PC-9 (cell line): ENCODE results near the gene BCAR1. TPM values are rescaled to one million over a fixed set of nuclear protein-coding genes. Genes with fewer than 3 reads are reported as not detected.
A peak's percentile ranks its signal among the peaks of the same experiment; 100 is the strongest.

Source experiments
- BruUV-seq: library from RNA; stranded (reverse); fragments of 400-500 nt; replicated peaks from 2 replicates; lab custom pipeline; 2021; lab: Mats Ljungman, UMichigan
- CTCF ChIA-PET: fragments of 300-600 bp; sonication (Branson Sonifier 250); formaldehyde crosslinking; loops from one replicate; lab custom pipeline; 2022; ENCODE audit warnings: antibody characterized with exemption; lab: Charles Lee
- POLR2A ChIA-PET: fragments of 300-600 bp; sonication (Branson Sonifier 250); formaldehyde crosslinking; loops from one replicate; lab custom pipeline; 2022; ENCODE audit warnings: antibody characterized with exemption; ENCODE audit not compliant: unreplicated experiment; lab: Charles Lee
- DNase-seq, 2 experiments: peaks; one replicate each; pipeline versions ENCODE4 v3.0.0 to v3.0.0-alpha.2; 2015 to 2022; ENCODE audit warnings: mixed read lengths in 1 of 2
- H2AFZ ChIP-seq: fragments of 200-600 bp; sonication (generic); 2 replicates; pipeline ENCODE4 v1.8.1; 2017; ENCODE audit warnings: antibody characterized with exemption
- H3F3A ChIP-seq: fragments of 200-600 bp; sonication (generic); 2 replicates; pipeline ENCODE4 v1.8.1; 2017; ENCODE audit warnings: antibody characterized with exemption, mild to moderate bottlenecking, low read depth; ENCODE audit not compliant: insufficient read depth
- H3K27ac ChIP-seq: fragments of 200-600 bp; sonication (generic); 2 replicates; pipeline ENCODE4 v1.6.1; 2016; ENCODE audit warnings: mixed run types
- H3K27me3 ChIP-seq: fragments of 200-600 bp; sonication (generic); 2 replicates; pipeline ENCODE4 v1.6.1; 2016; ENCODE audit warnings: low read depth, mixed run types; ENCODE audit not compliant: insufficient read depth
- H3K36me3 ChIP-seq: fragments of 200-600 bp; sonication (generic); 2 replicates; pipeline ENCODE4 v1.6.1; 2016; ENCODE audit warnings: low read depth, mixed run types
- H3K4me1 ChIP-seq: fragments of 200-600 bp; sonication (generic); replicated peaks from 2 replicates; pipeline ENCODE4 v1.6.1; 2016; ENCODE audit warnings: mixed run types; ENCODE audit not compliant: insufficient read depth
- H3K4me2 ChIP-seq: fragments of 200-600 bp; sonication (generic); 2 replicates; pipeline ENCODE4 v1.6.1; 2017; ENCODE audit warnings: mixed run types
- H3K4me3 ChIP-seq: fragments of 200-600 bp; sonication (generic); 2 replicates; pipeline ENCODE4 v1.6.1; 2016; ENCODE audit warnings: mixed run types
- H3K79me2 ChIP-seq: fragments of 200-600 bp; sonication (generic); 2 replicates; pipeline ENCODE4 v1.6.1; 2017; ENCODE audit warnings: low read depth, mixed run types
- H3K9me2 ChIP-seq: fragments of 200-600 bp; sonication (generic); 2 replicates; pipeline ENCODE4 v1.8.1; 2017; ENCODE audit warnings: mild to moderate bottlenecking; ENCODE audit not compliant: insufficient read depth
- H3K9me3 ChIP-seq: fragments of 200-600 bp; sonication (generic); 2 replicates; pipeline ENCODE4 v1.8.1; 2016; ENCODE audit warnings: low read depth; ENCODE audit not compliant: insufficient read depth
- H4K20me1 ChIP-seq: fragments of 200-600 bp; sonication (generic); 2 replicates; pipeline ENCODE4 v1.8.1; 2017; ENCODE audit not compliant: insufficient read depth
- EZH2 ChIP-seq: fragments of 200-600 bp; sonication (generic); IDR thresholded peaks from 2 replicates; pipeline ENCODE4 v1.8.0; 2017; ENCODE audit warnings: antibody characterized with exemption, low read depth
- intact Hi-C: fragments of 100-400 bp; cut with micrococcal nuclease; formaldehyde crosslinking; loops from one replicate; pipeline ENCODE4 v1.10.0; 2022; ENCODE audit not compliant: unreplicated experiment
- total RNA-seq: library from RNA; stranded (reverse); gene quantifications from 2 replicates; pipeline ENCODE4 v1.2.3, GENCODE V29; 2021
- TF ChIP-seq, protein P1 (sequence below): fragments of 200-600 bp; sonication (generic); conservative IDR thresholded peaks from 2 replicates; pipeline ENCODE4 v1.6.1; 2017; ENCODE audit warnings: mixed run types, antibody characterized with exemption, mild to moderate bottlenecking, moderate library complexity

Gene BCAR1
- total RNA-seq, 1 experiment from 2014 or later = 53.9 TPM

DNA sequence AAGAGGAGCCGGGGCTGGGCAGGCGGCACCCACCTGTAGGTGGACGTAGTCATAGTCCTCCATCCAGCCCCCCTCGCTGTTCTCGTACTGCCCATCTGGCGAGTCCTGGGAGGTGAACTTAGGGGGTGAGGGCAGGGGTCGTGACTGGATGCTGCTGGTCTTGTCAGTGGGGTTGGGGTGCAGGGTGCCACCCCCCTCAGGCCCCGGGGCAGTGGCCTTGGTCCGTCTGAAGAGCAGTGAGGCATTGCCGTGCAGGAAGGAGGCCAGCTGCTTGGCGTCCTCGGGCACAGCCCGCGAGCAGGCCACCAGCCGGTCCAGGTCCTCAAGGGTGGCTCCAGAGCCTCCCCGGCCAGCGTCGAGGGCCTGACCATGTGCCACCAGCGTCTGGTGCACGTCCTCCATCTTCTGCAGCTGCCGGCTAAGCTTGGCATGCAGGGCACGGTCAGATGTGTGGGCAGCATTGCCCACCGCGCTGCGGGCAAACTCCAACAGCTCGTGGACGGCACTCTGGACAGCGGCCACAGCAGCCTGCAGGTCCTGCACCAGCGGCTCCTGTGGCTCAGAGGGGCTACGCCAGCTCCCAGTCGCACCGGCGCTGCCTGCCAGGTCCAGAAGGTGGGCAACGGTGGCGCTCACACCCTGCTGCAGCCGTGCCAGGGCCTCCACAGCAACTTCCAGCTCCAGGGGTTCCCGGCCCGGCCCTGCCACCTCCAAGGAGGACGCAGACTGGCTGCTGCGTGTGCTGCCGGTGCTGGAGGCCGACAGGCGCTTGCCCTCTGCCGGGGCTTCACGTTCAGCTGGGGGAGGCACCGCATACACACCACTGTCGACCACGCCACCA, 16.3 kb downstream of the BCAR1 start:
- Histone ChIP-seq H3K4me1 (peaks cover 12% of the 10 kb centered on the region), H3K9me2 (no peaks in the 10 kb centered on the region), H3K27me3 (no peaks in the 10 kb centered on the region), H3F3A (peaks cover 12% of the 10 kb centered on the region; the same call in 1 of the 2 replicates), H3K4me2 (no peak overlapping the region), H3K79me2 (peaks cover 20% of the 10 kb centered on the region), H3K36me3 (peaks cover 4% of the 10 kb centered on the region; the same call in 1 of the 2 replicates), H2AFZ (no peak overlapping the region), H3K4me3 (no peak overlapping the region), H3K9me3 (no peaks in the 10 kb centered on the region), H4K20me1 (peaks cover 8% of the 10 kb centered on the region), H3K27ac (no peak overlapping the region)
- no peak for DNase-seq
- BruUV-seq = no TSS peak
- ChIA-PET POLR2A (no interaction called here), CTCF (interaction anchor here (0.5 to 1.6 kb wide), 3 partner anchors 71 to 282 kb away, joined by 3 to 4 read pairs (median 4); no protein-coding TSS in a partner anchor)
- intact Hi-C loops = loop anchor here (1.0 to 5.0 kb wide), 3 partner anchors 33 to 150 kb away; no protein-coding TSS in a partner anchor
- no peak for TF ChIP-seq EZH2
- TF ChIP-seq, protein P1, sequence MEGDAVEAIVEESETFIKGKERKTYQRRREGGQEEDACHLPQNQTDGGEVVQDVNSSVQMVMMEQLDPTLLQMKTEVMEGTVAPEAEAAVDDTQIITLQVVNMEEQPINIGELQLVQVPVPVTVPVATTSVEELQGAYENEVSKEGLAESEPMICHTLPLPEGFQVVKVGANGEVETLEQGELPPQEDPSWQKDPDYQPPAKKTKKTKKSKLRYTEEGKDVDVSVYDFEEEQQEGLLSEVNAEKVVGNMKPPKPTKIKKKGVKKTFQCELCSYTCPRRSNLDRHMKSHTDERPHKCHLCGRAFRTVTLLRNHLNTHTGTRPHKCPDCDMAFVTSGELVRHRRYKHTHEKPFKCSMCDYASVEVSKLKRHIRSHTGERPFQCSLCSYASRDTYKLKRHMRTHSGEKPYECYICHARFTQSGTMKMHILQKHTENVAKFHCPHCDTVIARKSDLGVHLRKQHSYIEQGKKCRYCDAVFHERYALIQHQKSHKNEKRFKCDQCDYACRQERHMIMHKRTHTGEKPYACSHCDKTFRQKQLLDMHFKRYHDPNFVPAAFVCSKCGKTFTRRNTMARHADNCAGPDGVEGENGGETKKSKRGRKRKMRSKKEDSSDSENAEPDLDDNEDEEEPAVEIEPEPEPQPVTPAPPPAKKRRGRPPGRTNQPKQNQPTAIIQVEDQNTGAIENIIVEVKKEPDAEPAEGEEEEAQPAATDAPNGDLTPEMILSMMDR = no peak

DNA sequence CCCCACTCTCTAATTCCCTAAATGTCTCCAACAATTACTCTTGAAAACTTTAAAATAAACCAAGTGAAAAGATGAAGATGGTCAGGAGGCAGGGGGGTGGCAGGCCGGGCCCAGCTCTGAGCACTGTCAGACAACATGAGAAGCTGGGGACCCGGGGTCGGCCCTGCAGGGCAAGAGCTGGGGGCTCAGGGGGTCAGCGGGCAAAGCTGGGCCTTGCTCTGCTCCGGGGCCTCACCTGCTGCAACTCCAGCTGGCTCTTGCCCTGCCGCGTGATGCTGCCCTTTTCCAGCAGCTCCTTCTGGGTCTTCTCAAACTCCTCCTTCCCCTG, 17.8 kb downstream of the BCAR1 start:
- peaks cover 12% of the 10 kb centered on the region for H3K4me1 ChIP-seq
- H3K4me2 ChIP-seq = no peak overlapping the region
- peaks cover 8% of the 10 kb centered on the region for H4K20me1 ChIP-seq
- no TSS peak for BruUV-seq
- CTCF ChIA-PET = interaction anchor here (0.5 to 1.6 kb wide), 10 partner anchors 34 to 269 kb away, joined by 3 to 29 read pairs (median 5); no protein-coding TSS in a partner anchor
- H3K79me2 ChIP-seq = peaks cover 9% of the 10 kb centered on the region; the same call in 1 of the 2 replicates
- no peaks in the 10 kb centered on the region for H3K9me3 ChIP-seq
- TF ChIP-seq EZH2 = no peak
- TF ChIP-seq, protein P1 = no peak
- no peaks in the 10 kb centered on the region for H3K27me3 ChIP-seq
- H3K27ac ChIP-seq = no peak overlapping the region
- POLR2A ChIA-PET = interaction anchor here (0.7 to 0.8 kb wide), 2 partner anchors 12 to 72 kb away, joined by 3 to 18 read pairs; no protein-coding TSS in a partner anchor
- peaks cover 4% of the 10 kb centered on the region; the same call in 1 of the 2 replicates for H3K36me3 ChIP-seq
- no peaks in the 10 kb centered on the region for H3K9me2 ChIP-seq
- no peak for DNase-seq
- intact Hi-C loops = loop anchor here (5.0 kb wide), 1 partner anchor 74 kb away; no protein-coding TSS in a partner anchor
- H3K4me3 ChIP-seq = no peak overlapping the region
- H3F3A ChIP-seq = peaks cover 12% of the 10 kb centered on the region; the same call in 1 of the 2 replicates
- no peak overlapping the region for H2AFZ ChIP-seq

DNA sequence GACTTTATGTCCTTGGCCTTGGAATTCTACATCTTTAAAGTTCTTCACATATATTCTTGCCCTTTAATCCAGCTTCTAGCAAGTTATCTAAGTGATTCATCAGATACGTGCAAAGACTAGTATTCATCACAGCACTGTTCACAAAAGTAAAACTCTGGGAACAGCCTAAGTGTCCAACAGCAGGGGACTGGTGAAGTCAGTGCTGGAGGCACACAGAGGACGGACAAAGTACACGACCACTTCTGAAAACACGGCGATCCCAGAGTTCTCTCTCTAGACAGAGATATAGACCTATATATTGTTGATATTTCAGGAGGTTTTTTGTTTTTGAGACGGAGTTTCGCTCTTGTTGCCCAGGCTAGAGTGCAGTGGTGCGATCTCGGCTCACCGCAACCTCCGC, 19.9 kb downstream of the BCAR1 start:
- Histone ChIP-seq H3K27me3 (no peaks in the 10 kb centered on the region), H3K9me2 (no peaks in the 10 kb centered on the region), H3K9me3 (no peaks in the 10 kb centered on the region), H3K27ac (no peak overlapping the region), H3K36me3 (peaks cover 4% of the 10 kb centered on the region; the same call in 1 of the 2 replicates), H3K4me3 (no peak overlapping the region), H3K4me2 (no peak overlapping the region), H3K4me1 (peaks cover 12% of the 10 kb centered on the region), H3F3A (peaks cover 10% of the 10 kb centered on the region; the same call in 1 of the 2 replicates), H4K20me1 (peaks cover 14% of the 10 kb centered on the region), H3K79me2 (peaks cover 9% of the 10 kb centered on the region; the same call in 1 of the 2 replicates), H2AFZ (no peak overlapping the region)
- ChIA-PET POLR2A (no interaction called here), CTCF (no interaction called here)
- intact Hi-C loops = loop anchor here (5.0 kb wide), 1 partner anchor 76 kb away; no protein-coding TSS in a partner anchor
- BruUV-seq = no TSS peak
- TF ChIP-seq, protein P1 = no peak
- no peak for TF ChIP-seq EZH2
- peak in 1 of 2 experiments; percentile 28 for DNase-seq
